HCT116 (cell line): ENCODE results near the gene SUMO1. TPM values are rescaled to one million over a fixed set of nuclear protein-coding genes. Genes with fewer than 3 reads are reported as not detected.
A peak's percentile ranks its signal among the peaks of the same experiment; 100 is the strongest.

Experiments used
- ATAC-seq: fragments of 200-7000 bp; cut with Tn5 transposase; 2 replicates; pipeline ENCODE4 v1.9.1; 2020; ENCODE audit warnings: mild to moderate bottlenecking, moderate library complexity
- BruUV-seq: library from RNA; stranded (reverse); fragments of 400-500 nt; replicated peaks from 2 replicates; lab custom pipeline; 2021; lab: Mats Ljungman, UMichigan
- CTCF ChIA-PET: fragments of 300-600 bp; sonication (Branson Sonifier 250); formaldehyde crosslinking; loops from one replicate; lab custom pipeline; 2021; ENCODE audit warnings: antibody characterized with exemption; lab: Charles Lee
- POLR2A ChIA-PET: fragments of 300-600, 350-600 bp; sonication (Branson Sonifier 250); formaldehyde crosslinking; loops from one replicate; lab custom pipeline; 2021; ENCODE audit warnings: antibody characterized with exemption; lab: Charles Lee
- RAD21 ChIA-PET, 2 experiments: fragments of 300-600 bp; sonication (Branson Sonifier 250); formaldehyde crosslinking; loops; one replicate each; lab custom pipeline; 2023; ENCODE audit warnings: low total read pairs in 2 of 2; ENCODE audit not compliant: uncharacterized antibody in 2 of 2, unreplicated experiment in 2 of 2, low non-redundant PET in 1 of 2; lab: Charles Lee
- DNase-seq: peaks from one replicate; pipeline ENCODE4 v3.0.0-alpha.2; 2010; ENCODE audit warnings: low read depth, low spot score
- H2AFZ ChIP-seq: fragments of 200-600 bp; shearing (Covaris generic), sonication (generic); 2 replicates; pipeline ENCODE4 v1.6.1; 2017; ENCODE audit warnings: low read depth, mixed run types, mixed read lengths, antibody characterized with exemption, low read length; ENCODE audit not compliant: poor library complexity, severe bottlenecking
- H3K27ac ChIP-seq: 2 replicates; pipeline ENCODE4 v1.5.1; 2012; ENCODE audit warnings: low read depth, low read length
- H3K27me3 ChIP-seq: fragments of 200-600 bp; sonication (generic); 2 replicates; pipeline ENCODE4 v1.6.1; 2016; ENCODE audit warnings: mixed run types, low read length, mixed read lengths; ENCODE audit not compliant: insufficient read depth
- H3K36me3 ChIP-seq, 2 experiments: fragments of 200-500 bp in 1 of 2; fragments of 200-600 bp in 1 of 2; sonication (Bioruptor generic) in 1 of 2; sonication (generic) in 1 of 2; 2 replicates each; pipeline versions ENCODE4 v1.5.1 to v1.6.1; 2014 to 2016; ENCODE audit warnings: low read length in 2 of 2, inconsistent platforms in 1 of 2, mixed read lengths in 1 of 2, mixed run types in 1 of 2; ENCODE audit not compliant: insufficient read depth in 2 of 2, control insufficient read depth in 1 of 2
- H3K4me1 ChIP-seq, 2 experiments: fragments of 200-600 bp in 1 of 2; sonication (generic) in 1 of 2; 2 replicates each; pipeline versions ENCODE4 v1.5.1 to v1.6.1; 2012 to 2017; ENCODE audit warnings: low read length in 2 of 2, inconsistent platforms in 1 of 2, mild to moderate bottlenecking in 1 of 2, mixed read lengths in 1 of 2, mixed run types in 1 of 2, moderate library complexity in 1 of 2; ENCODE audit not compliant: insufficient read depth in 2 of 2, control insufficient read depth in 1 of 2
- H3K4me2 ChIP-seq: fragments of 200-600 bp; sonication (generic); 2 replicates; pipeline ENCODE4 v1.6.1; 2017; ENCODE audit warnings: mixed run types, low read length, mixed read lengths
- H3K4me3 ChIP-seq, 2 experiments: fragments of 200-600 bp in 1 of 2; sonication (generic) in 1 of 2; replicated peaks in 1 of 2; 2 replicates each; pipeline ENCODE4 v1.5.1; 2011 to 2016; ENCODE audit warnings: low read length in 2 of 2, control low read depth in 1 of 2, low read depth in 1 of 2, mild to moderate bottlenecking in 1 of 2, mixed read lengths in 1 of 2, mixed run types in 1 of 2
- H3K79me2 ChIP-seq: fragments of 200-600 bp; sonication (generic); 2 replicates; pipeline ENCODE4 v1.6.1; 2017; ENCODE audit warnings: mild to moderate bottlenecking, mixed run types, low read length, moderate library complexity, mixed read lengths; ENCODE audit not compliant: insufficient read depth
- H3K9ac ChIP-seq: fragments of 200-600 bp; sonication (generic); 2 replicates; pipeline ENCODE4 v1.6.1; 2016; ENCODE audit warnings: low read length, mixed read lengths
- H3K9me2 ChIP-seq: fragments of 200-600 bp; sonication (generic), shearing (Covaris generic); 2 replicates; pipeline ENCODE4 v1.6.1; 2017; ENCODE audit warnings: mixed run types, mild to moderate bottlenecking, moderate library complexity; ENCODE audit not compliant: insufficient read depth
- H3K9me3 ChIP-seq, 2 experiments: fragments of 200-500 bp in 1 of 2; fragments of 200-600 bp in 1 of 2; sonication (Bioruptor generic) in 1 of 2; sonication (generic) in 1 of 2; 2 replicates each; pipeline ENCODE4 v1.6.1; 2014 to 2017; ENCODE audit warnings: low read length in 2 of 2, mixed read lengths in 2 of 2, inconsistent platforms in 1 of 2, low read depth in 1 of 2, mild to moderate bottlenecking in 1 of 2, mixed run types in 1 of 2, moderate library complexity in 1 of 2; ENCODE audit not compliant: control insufficient read depth in 1 of 2, insufficient read depth in 1 of 2
- H4K20me1 ChIP-seq: fragments of 200-600 bp; sonication (generic), shearing (Covaris generic); 2 replicates; pipeline ENCODE4 v1.6.1; 2017; ENCODE audit warnings: mixed run types, mild to moderate bottlenecking, moderate library complexity; ENCODE audit not compliant: insufficient read depth
- ATF3 ChIP-seq: IDR thresholded peaks from 2 replicates; pipeline ENCODE4 v1.6.1; 2012
- CBX3 ChIP-seq: IDR thresholded peaks from 2 replicates; pipeline ENCODE4 v1.6.1; 2012; ENCODE audit warnings: low read depth
- CTCF ChIP-seq, 3 experiments: fragments of 200-600 bp in 1 of 3; sonication (generic) in 1 of 3; IDR thresholded peaks in 2 of 3; conservative IDR thresholded peaks in 1 of 3; 2 replicates each; pipeline ENCODE4 v1.5.1; 2012 to 2017; ENCODE audit warnings: low read depth in 2 of 3, low read length in 2 of 3, antibody characterized with exemption in 1 of 3, borderline replicate concordance in 1 of 3, control low read depth in 1 of 3, mild to moderate bottlenecking in 1 of 3, mixed read lengths in 1 of 3, mixed run types in 1 of 3, moderate library complexity in 1 of 3; ENCODE audit not compliant: insufficient read depth in 1 of 3
- EGR1 ChIP-seq: IDR thresholded peaks from 2 replicates; pipeline ENCODE4 v1.6.1; 2012; ENCODE audit warnings: low read depth
- EZH2 ChIP-seq: fragments of 200-600 bp; sonication (generic); IDR thresholded peaks from 2 replicates; pipeline ENCODE4 v1.6.1; 2017; ENCODE audit warnings: antibody characterized with exemption, mixed run types
- EZH2phosphoT487 ChIP-seq: fragments of 200-600 bp; IDR thresholded peaks from 2 replicates; pipeline ENCODE4 v1.6.1; 2018; ENCODE audit warnings: antibody characterized with exemption, borderline replicate concordance
- FOSL1 ChIP-seq: IDR thresholded peaks from 2 replicates; pipeline ENCODE4 v1.6.1; 2012; ENCODE audit warnings: low read depth
- JUND ChIP-seq: IDR thresholded peaks from 2 replicates; pipeline ENCODE4 v1.6.1; 2012
- POLR2A ChIP-seq: IDR thresholded peaks from 2 replicates; pipeline ENCODE4 v1.7.0; 2011; ENCODE audit warnings: borderline replicate concordance; ENCODE audit not compliant: insufficient read depth, insufficient read length; ENCODE audit errors: extremely low read depth
- RAD21 ChIP-seq: IDR thresholded peaks from 2 replicates; pipeline ENCODE4 v1.6.1; 2012; ENCODE audit warnings: low read depth, mild to moderate bottlenecking
- REST ChIP-seq: IDR thresholded peaks from 2 replicates; pipeline ENCODE4 v1.6.1; 2012; ENCODE audit warnings: low read depth
- SIN3A ChIP-seq: IDR thresholded peaks from 2 replicates; pipeline ENCODE4 v1.6.1; 2012; ENCODE audit warnings: low read depth
- SP1 ChIP-seq: IDR thresholded peaks from 2 replicates; pipeline ENCODE4 v1.6.1; 2012; ENCODE audit warnings: low read depth
- TCF7L2 ChIP-seq: IDR thresholded peaks from 2 replicates; pipeline ENCODE4 v1.7.0; 2011; ENCODE audit warnings: borderline replicate concordance, inconsistent platforms; ENCODE audit not compliant: insufficient read depth, insufficient read length; ENCODE audit errors: extremely low read depth
- YY1 ChIP-seq: IDR thresholded peaks from 2 replicates; pipeline ENCODE4 v1.6.1; 2011; ENCODE audit warnings: low read length, low read depth, moderate library complexity, mild to moderate bottlenecking; ENCODE audit not compliant: insufficient replicate concordance; ENCODE audit errors: extremely low read depth
- ZFX ChIP-seq: fragments of 450-650 bp; IDR thresholded peaks from 2 replicates; pipeline ENCODE4 v1.6.1; 2017
- ZNF274 ChIP-seq: fragments of 200-500 bp; sonication (Bioruptor generic); IDR thresholded peaks from 2 replicates; pipeline ENCODE4 v1.6.1; 2014; ENCODE audit warnings: mild to moderate bottlenecking, low read depth, low read length, inconsistent platforms
- intact Hi-C: fragments of 100-400 bp; cut with micrococcal nuclease; formaldehyde crosslinking; loops from 2 replicates; pipeline ENCODE4 v1.10.0; 2022
- total RNA-seq: library from RNA; stranded (reverse); gene quantifications from one replicate; pipeline ENCODE4 v1.2.1, GENCODE V29; 2021; ENCODE audit not compliant: unreplicated experiment
- TF ChIP-seq, protein P1 (sequence below): IDR thresholded peaks from 2 replicates; pipeline ENCODE4 v1.6.1; 2012

Gene SUMO1
- total RNA-seq, 1 experiment from 2014 or later: 130 TPM

DNA sequence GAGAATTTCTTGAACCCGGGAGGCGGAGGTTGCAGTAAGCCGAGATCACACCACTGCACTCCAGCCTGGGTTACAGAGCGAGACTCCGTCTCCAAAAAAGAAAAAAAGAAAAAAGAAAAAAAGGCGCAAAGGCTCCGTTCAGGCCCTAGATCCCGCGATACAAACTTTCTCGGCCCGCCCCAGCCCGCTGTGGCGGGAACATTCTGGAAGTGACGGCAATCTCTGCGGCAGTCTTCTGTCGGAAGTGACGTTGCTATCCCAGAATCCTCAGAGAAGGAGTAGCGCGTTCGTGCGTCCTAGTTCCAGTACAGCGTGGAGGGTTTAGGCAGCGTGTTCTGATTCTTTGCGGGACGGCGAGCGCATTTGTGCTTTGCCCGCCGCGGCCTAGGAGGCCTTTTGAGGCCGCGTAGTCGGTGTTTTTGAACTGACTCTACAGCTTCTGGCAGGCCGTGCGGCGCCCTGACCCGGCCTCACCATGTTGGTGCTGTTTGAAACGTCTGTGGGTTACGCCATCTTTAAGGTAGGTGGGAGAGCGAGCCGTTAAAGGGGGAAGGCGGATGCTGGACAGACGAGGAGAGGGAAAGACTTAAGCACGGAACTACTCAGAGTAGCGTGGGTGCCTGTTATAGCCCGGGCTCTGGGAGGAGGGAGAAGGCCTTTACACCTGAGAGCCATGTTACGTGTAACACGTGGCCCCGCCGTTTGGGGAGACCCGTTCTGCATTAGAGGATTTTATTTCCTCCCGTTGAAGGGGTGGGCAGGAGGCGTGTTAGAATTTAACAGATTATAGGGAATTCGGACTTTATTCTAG lies 27.3 kb upstream of the SUMO1 start, which contains the start of gene NOP58:
NOP58 (plus strand) TSS at position 297 of the 811 bp plus-strand sequence; CDS start at position 476, 179 bp downstream.
- peak within 1 kb of the TSS; percentile 90 for H3K4me2 ChIP-seq
- no peak within 1 kb of the TSS for H2AFZ ChIP-seq
- peak within 1 kb of the TSS; percentile 80 to 100 for H3K4me3 ChIP-seq
- no peaks in the 10 kb centered on the region for H3K27me3 ChIP-seq
- no peaks in the 10 kb centered on the region for H3K9me2 ChIP-seq
- TSS peak; percentile 63 for BruUV-seq
- ChIA-PET RAD21 (interaction anchor here in 1 of 2 experiments (0.6 kb wide), 1 partner anchor 21 kb away, joined by 6 read pairs; no protein-coding TSS in a partner anchor), CTCF (no interaction called here), POLR2A (interaction anchor here (0.7 kb wide), 1 partner anchor 1035 kb away, joined by 3 read pairs; no protein-coding TSS in a partner anchor)
- ATAC-seq (peak; percentile 91), DNase-seq (peak; percentile 92)
- H3K27ac ChIP-seq: peak within 1 kb of the TSS; percentile 89
- peaks cover 29% of the 10 kb centered on the region for H4K20me1 ChIP-seq
- intact Hi-C loops: loop anchor here (1.0 to 5.0 kb wide), 2 partner anchors 27 to 468 kb away; partner anchors contain the start of gene SUMO1
- peaks cover 0 to 10% of the 10 kb centered on the region in 2 experiments; a peak in 2 of 4 replicates for H3K36me3 ChIP-seq
- peak within 1 kb of the TSS; percentile 97 for H3K9ac ChIP-seq
- peaks cover 14 to 30% of the 10 kb centered on the region in 2 experiments for H3K4me1 ChIP-seq
- peaks cover 54% of the 10 kb centered on the region for H3K79me2 ChIP-seq
- no peaks in the 10 kb centered on the region for H3K9me3 ChIP-seq
- TF ChIP-seq RAD21 (no peak), POLR2A (peak; percentile 94), ZFX (peak; percentile 75), ATF3 (no peak), SIN3A (peak; percentile 97), EZH2phosphoT487 (no peak), EZH2 (no peak), SP1 (peak; percentile 70), EGR1 (no peak), JUND (no peak), CTCF (IDR thresholded peaks at IDR 0.05 in 2 of 3, conservative IDR thresholded peaks at IDR 0.05 in 1 of 3; ENCODE audit: borderline replicate concordance in 1 of 3, insufficient read depth in 1 of 3, low read depth in 2 of 3, low read length in 2 of 3) (no peak), REST (no peak), FOSL1 (no peak), ZNF274 (no peak), TCF7L2 (peak; percentile 30), CBX3 (no peak; the same call in 1 of the 2 replicates), YY1 (peak; percentile 66)
- TF ChIP-seq, protein P1, sequence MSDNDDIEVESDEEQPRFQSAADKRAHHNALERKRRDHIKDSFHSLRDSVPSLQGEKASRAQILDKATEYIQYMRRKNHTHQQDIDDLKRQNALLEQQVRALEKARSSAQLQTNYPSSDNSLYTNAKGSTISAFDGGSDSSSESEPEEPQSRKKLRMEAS: peak; percentile 98
